ENCODE measurements around the gene DCLK1.

DNA sequence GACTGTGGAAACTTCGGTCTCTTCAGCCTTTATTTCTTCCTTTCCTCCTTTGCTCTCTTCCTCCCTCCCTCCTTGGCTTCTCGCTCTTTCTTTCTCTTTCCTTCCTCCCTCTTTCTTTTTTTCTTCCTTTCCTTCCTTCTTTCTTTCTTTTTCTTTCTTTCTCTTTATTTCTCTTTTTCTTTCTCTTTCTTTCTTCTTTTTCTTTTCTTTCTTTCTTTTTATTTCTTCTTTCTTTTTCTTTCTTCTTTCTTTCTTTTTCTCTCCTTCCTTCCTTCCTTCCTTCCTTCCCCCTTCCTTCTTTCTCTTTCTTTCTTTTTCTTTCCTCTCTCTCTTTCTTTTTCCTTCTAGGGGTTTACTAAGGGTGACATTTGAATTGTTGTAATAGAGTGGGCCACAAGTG lies 364.5 kb downstream of the DCLK1 start:
- TF ChIP-seq, protein P1, sequence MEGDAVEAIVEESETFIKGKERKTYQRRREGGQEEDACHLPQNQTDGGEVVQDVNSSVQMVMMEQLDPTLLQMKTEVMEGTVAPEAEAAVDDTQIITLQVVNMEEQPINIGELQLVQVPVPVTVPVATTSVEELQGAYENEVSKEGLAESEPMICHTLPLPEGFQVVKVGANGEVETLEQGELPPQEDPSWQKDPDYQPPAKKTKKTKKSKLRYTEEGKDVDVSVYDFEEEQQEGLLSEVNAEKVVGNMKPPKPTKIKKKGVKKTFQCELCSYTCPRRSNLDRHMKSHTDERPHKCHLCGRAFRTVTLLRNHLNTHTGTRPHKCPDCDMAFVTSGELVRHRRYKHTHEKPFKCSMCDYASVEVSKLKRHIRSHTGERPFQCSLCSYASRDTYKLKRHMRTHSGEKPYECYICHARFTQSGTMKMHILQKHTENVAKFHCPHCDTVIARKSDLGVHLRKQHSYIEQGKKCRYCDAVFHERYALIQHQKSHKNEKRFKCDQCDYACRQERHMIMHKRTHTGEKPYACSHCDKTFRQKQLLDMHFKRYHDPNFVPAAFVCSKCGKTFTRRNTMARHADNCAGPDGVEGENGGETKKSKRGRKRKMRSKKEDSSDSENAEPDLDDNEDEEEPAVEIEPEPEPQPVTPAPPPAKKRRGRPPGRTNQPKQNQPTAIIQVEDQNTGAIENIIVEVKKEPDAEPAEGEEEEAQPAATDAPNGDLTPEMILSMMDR (IDR thresholded peaks at IDR 0.05): no peak
- TF ChIP-seq POLR2A (IDR thresholded peaks at IDR 0.05): no peak

Data from adrenal gland (tissue), 5 donors.